Sigmoid colon (tissue), 4 donors: Measurements from ENCODE around the gene PROSER2.

Source experiments
- EP300 ChIP-seq, 4 donors: sonication (generic); formaldehyde crosslinking; IDR thresholded peaks; one replicate each; pipeline ENCODE4 v1.6.1; 2017; ENCODE audit warnings: antibody characterized with exemption in 4 of 4
- POLR2A ChIP-seq, 2 donors: fragments of 450-650 bp; IDR thresholded peaks; one replicate each; pipeline ENCODE4 v1.6.1; 2016; ENCODE audit warnings: antibody characterized with exemption in 2 of 2, mild to moderate bottlenecking in 2 of 2, moderate library complexity in 2 of 2
- TF ChIP-seq, protein P1 (sequence below), 4 experiments: fragments of 450-650 bp in 3 of 4; fragments of 200-600 bp in 1 of 4; IDR thresholded peaks; one replicate each; pipeline ENCODE4 v1.5.1; 2016 to 2019; ENCODE audit warnings: antibody characterized with exemption in 4 of 4, mild to moderate bottlenecking in 3 of 4, moderate library complexity in 2 of 4

DNA sequence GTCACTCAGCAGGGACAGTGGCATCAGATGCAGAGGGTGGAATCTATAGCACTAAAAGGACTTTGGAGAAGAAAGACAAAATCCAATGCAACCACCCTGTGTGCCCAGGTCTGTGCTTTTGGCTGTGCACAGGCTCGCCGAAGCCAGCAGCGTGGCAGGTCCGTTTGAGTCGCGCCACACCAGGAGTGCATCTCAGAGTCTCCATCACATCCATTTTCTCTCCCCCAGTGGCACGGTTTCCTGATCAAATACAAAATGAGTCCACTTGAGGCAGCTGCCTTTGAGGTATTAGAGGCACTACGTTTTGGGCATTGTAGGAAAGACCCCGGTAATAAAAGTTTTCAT lies 23.4 kb upstream of the PROSER2 start:
- TF ChIP-seq, protein P1, sequence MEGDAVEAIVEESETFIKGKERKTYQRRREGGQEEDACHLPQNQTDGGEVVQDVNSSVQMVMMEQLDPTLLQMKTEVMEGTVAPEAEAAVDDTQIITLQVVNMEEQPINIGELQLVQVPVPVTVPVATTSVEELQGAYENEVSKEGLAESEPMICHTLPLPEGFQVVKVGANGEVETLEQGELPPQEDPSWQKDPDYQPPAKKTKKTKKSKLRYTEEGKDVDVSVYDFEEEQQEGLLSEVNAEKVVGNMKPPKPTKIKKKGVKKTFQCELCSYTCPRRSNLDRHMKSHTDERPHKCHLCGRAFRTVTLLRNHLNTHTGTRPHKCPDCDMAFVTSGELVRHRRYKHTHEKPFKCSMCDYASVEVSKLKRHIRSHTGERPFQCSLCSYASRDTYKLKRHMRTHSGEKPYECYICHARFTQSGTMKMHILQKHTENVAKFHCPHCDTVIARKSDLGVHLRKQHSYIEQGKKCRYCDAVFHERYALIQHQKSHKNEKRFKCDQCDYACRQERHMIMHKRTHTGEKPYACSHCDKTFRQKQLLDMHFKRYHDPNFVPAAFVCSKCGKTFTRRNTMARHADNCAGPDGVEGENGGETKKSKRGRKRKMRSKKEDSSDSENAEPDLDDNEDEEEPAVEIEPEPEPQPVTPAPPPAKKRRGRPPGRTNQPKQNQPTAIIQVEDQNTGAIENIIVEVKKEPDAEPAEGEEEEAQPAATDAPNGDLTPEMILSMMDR (IDR thresholded peaks at IDR 0.05) = no peak
- TF ChIP-seq POLR2A (IDR thresholded peaks at IDR 0.05) = no peak
- no peak for TF ChIP-seq EP300 (IDR thresholded peaks at IDR 0.05)
